ENCODE results near the gene ABCB4. TPM values are rescaled to one million over a fixed set of nuclear protein-coding genes. Genes with fewer than 3 reads are reported as not detected.
A peak's percentile ranks its signal among the peaks of the same experiment; 100 is the strongest.

Gene ABCB4
- 2.9 TPM for polyA plus RNA-seq (2013, experiment 1 of 2; ENCODE audit: insufficient read length)
- polyA plus RNA-seq (2013, experiment 2 of 2; ENCODE audit: insufficient read length), result 5.9 TPM

- DNase-seq, result peak; percentile 21
These were observed at the start of gene ABCB4 for GRCh38 chr7:87475359-87476178. Gene ABCB4 (minus strand): TSS chr7:87475680. CDS start chr7:87475465, 215 bp downstream.

GRCh38 chr7:87518735-87519134, 43.3 kb upstream of the ABCB4 start:
- no peak for DNase-seq

GRCh38 chr7:87517891-87518290, 42.4 kb upstream of the ABCB4 start:
- DNase-seq, result no peak

GRCh38 chr7:87517136-87517815, 41.8 kb upstream of the ABCB4 start:
- peak; percentile 16 for DNase-seq

- DNase-seq, result no peak
These were observed 38.4 kb upstream of the ABCB4 start for GRCh38 chr7:87513735-87514335.

DNA sequence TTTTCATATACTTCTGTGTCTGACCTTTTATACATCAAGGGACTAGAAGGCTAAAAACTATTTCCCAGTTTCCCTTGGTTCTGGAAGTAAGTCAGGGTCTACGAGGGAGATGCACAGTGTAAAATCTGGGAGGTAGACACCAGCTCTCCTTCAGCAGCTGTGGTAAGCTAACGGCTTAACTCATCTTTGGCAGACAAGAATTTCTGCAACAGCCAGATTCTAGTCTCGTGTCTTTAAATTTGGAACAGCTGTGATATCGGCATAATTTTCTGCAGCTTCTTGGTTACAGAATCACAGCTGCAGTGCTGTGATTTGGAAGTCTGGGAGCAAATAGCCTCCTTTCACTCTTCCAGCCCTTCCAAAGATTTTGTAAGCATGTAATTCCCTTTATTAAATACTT, 37.4 kb upstream of the ABCB4 start:
- no peak for DNase-seq

GRCh38 chr7:87511510-87511909, 36.0 kb upstream of the ABCB4 start:
- no peak for DNase-seq

- no peak for DNase-seq
These were observed 35.0 kb upstream of the ABCB4 start for GRCh38 chr7:87510411-87510875.

- no peak for DNase-seq
These were observed 32.0 kb upstream of the ABCB4 start for GRCh38 chr7:87507446-87507845.

GRCh38 chr7:87506246-87507180, 31.0 kb upstream of the ABCB4 start:
- DNase-seq, result peak; percentile 27

GRCh38 chr7:87505557-87506245, 30.2 kb upstream of the ABCB4 start:
- DNase-seq, result no peak

- no peak for DNase-seq
These were observed 29.6 kb upstream of the ABCB4 start for GRCh38 chr7:87505122-87505521.

DNA sequence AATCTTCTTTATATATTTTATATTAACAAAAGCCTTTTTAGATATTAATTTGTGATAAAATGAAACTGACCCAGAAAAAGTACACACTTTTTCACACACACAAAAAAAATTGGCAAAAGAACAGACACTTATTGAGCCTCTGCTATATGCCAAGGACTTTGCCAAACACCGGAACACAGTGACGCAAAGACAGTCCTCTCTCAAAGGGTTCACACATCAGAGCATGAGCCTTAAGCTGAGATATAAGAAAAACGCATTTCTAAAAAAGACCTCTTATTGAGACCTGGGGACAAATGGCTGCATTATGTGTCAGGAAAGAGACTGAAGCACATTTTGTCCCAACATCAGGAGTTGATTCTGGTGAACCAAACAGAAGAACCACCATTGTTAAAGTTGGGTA, 24.0 kb upstream of the ABCB4 start:
- DNase-seq, result no peak

- no peak for DNase-seq
These were observed 23.4 kb upstream of the ABCB4 start for GRCh38 chr7:87498893-87499292.

GRCh38 chr7:87497482-87497881, 22.0 kb upstream of the ABCB4 start:
- DNase-seq, result no peak

DNA sequence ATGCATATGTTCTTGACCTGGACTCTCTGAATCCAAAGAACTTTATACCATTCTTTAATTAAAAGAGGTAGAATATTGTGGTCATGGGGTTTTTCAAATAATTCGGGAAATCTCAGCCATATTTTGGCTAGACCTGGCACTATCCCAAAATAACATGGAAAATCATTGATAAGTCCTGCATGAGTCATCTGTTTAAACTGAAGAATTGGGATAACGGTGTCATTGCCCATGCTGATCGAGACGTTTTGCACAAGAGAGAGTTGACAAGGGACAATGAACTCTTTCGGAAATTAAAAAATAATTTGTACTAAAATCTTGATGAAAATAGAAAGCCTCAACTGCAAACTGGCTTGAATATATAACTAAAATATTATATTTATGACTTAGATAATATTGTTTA, 19.9 kb upstream of the ABCB4 start:
- no peak for DNase-seq

GRCh38 chr7:87494454-87494853, 19.0 kb upstream of the ABCB4 start:
- DNase-seq, result no peak

GRCh38 chr7:87483131-87483530, 7.7 kb upstream of the ABCB4 start:
- DNase-seq, result no peak

DNA sequence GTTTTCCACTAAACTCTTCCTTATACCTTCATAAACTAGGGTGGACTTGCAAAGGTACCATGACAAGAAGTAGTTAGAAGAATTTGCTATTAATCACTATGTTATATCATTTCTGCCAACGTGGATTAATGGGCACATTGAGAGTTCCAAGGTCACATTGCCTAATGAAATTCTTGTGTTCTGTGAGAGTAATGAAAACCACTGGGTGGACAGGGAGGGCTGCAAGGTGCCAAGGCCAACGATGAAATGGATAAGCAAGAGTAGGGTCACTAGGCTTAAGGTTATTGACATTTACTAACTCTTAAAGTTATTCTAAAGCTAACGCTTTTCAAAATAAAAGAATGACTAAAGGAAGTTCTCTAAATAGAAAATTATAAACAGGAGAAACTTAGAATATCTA, 6.6 kb upstream of the ABCB4 start:
- no peak for DNase-seq

DNA sequence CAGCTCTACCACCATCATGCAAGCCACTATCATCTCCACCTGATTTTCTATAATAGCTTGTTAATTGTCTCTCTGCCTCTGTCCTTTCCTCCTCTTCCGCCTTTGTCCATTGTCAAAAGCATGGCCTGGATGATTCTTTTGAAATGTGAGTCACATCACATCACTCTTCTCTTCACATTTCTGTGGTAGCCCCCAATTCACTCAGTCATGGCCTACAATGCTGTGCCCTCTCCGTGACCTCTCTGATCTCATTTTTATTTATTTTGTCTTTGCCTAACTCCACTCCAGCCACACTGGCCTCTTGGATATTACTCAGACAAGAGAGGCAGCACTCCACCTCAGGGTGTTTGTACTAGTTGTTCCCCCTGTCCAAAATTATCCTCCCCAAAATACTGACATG, 4.9 kb upstream of the ABCB4 start:
- peak; percentile 68 for DNase-seq

GRCh38 chr7:87479951-87480350, 4.5 kb upstream of the ABCB4 start:
- peak; percentile 27 for DNase-seq

DNA sequence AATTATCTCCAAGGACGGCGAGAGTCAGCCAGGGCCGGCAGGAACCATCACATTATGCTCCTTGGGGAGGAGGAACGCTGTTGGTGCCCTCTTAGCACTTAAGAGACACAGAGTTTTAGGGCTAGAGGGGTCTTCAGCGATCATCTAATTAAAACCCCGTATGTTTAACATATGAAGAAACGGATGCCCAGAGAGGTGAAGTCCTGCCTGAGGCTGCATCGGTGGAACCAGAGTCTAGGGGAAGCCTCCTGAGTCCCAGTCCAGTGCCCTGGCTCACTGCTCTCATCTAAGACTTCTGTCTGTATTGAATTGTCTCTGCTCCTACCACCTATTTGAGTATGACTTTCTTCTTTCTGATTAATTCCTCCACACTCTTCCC, 688 bp upstream of the ABCB4 start:
- DNase-seq, result no peak

Measured in fibroblast of skin of back (primary cell).